Stimulated activated CD4-positive, alpha-beta T cell treated with anti-CD3 and anti-CD28 coated beads, Interleukin-1b, Interleukin-23, amount 100 ng/mL, for 1 hour (primary cell): ENCODE measurements around the gene SNORC.

Experiments
- DNase-seq, 2 donors: peaks; one replicate each; pipeline ENCODE4 v3.0.0-alpha.2; 2020; ENCODE audit warnings: low read depth in 2 of 2

SNORC gene

DNA sequence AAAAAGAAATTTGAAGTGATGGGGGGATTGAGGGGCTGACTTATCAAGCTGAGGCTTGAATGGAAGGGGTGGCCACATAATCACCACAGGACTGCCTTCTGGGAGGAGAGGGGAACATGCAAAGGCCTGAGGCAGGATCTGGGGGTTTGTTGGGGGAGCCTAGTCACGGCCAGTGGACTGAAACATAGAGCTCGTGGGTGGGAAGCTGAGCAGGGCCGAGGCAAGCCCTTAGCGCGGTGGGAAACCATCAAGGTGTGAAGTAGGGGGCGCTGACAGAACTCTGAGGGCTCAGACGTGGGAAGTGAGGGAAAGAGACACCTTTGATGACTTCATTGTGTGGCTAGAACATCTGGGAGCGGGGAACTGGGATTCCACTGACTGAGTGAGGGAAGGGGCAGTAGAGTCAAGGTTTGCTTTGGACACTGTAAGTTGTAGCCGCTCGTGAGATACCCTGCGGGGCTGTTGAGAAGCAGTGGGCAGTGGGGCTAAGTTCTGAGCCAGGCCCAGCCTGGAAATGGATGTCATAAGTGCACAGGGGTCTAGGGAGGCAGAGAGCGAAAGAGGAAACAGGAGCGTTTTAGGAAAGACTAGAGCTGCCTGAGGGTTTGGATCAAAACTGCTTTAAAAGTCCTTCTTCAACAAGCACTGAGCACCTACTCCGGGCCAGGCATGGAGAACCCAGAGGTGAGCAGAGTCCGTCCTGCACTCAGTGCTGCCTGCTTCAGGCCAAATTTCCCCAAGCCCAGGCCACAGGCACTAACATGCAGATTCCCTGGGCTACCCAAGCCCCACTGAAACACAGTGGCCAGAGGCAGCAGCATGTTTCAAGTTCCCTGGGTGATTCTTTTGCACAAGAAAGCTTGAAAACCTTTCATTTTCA is 686 bp upstream of the SNORC start:
- DNase-seq: no peak

DNA sequence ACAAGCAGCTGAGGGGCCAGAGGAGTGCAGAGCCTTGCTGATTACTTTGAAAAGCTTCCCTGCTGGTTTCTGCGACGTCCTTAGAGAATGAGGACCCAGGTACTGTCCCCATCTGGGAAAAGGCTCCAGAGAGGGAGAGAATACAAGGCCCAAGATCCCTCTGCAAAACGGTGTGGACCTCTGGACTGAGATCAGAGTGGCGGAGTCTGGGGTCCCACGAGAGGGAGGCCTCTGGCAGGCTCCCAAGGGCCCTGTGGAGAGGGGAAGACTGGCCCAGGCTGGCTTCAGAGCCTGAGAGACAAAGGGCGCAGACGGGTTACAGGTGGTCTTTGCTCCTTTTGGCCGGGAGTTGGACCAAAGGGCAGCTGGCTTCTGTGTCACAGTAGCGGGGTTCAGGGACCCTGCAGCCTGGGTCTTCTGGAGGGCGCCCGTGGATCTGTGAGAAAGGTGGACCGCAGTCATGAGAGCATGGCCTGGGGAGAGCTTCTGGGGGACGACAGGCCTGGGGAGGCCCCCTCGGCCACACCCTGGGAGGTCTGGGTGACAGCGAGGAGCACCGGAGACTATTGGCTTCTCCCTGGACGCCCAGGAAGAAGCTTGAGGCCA is 805 bp downstream of the SNORC start:
- DNase-seq: no peak

DNA sequence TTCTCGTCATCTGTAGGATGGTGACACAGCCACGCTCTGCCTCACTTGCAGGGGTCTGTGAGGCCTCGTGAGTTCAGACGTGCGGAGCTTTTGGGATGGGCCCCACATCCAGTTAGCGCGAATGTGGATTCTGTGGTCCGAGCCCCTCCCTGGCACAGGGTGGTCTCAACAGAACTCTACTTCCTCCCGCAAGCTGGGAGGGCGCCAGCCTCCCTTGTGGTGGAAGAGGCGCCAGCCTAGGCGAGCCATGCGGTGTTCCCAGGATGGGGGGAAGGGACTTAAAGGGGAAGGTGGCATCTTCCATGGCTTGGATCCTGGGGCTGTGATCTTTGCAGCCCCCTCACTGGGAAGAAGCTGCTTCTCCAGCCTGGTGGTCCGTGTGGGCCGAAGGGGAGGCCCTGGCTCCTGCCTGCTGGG is 1.4 kb downstream of the SNORC start:
- DNase-seq: no peak

DNA sequence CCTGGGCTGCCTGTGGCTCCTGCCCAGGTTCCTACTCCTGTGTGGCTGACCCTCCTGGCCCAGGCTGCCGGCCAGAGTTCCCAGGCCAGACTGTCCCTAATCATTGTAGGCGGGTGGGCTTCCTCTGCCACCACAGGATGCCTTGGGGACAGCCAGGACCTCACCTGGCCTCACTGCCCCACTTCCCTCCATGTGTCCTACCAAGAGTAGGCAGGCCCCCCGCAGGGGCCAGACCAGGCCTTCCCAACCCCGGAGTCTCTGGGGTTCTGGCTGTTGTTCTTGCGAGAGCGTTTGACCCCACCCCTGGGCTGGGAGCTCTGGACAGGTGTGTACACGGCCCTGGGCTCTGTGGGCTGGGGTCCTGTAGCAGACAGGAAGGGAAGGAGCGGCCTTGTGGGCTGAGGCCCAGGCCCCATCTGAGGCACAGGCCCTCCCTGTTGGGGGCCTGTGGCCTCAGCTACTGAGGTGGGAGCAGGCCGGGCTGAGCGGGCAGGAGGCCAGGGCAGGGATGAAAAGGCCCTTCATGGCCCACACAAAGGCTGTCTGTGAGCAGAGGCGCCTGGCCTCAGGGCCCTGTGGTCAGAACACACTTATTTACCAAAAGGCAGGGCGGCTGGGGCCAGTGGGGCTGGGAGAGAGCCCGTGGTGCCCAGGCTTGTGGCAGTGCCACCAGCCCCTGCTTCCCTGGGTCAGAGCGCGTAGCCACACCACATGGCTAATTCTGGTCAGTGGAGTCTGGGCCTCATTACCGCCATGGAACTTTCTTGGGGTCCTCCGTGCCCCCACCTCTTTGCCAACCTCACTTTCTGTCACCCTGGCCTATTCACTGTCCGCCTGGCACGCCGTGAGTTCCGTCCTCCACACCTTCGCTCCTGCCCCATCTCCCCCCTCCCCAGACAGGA is 2.0 kb downstream of the SNORC start:
- no peak for DNase-seq

DNA sequence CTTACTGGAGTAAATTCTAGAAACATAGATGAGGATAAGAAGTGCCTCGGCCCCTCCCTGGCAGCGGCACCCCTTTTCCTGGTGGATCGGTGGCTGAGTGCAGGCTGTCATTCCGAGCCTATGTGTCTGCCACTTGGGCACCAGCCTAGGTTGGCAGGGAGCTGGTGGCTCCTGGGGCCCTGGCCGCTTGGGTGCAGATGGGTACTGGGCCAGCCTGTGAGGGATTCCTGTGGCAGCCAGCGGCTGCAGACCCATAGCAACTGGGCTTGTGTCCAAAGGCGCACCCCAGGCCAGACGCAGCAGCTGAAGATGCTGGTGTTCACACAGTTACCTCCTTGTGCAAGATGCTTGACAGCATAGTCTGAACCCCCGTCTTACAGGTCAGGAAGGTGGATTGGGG is 2.8 kb downstream of the SNORC start:
- no peak for DNase-seq

DNA sequence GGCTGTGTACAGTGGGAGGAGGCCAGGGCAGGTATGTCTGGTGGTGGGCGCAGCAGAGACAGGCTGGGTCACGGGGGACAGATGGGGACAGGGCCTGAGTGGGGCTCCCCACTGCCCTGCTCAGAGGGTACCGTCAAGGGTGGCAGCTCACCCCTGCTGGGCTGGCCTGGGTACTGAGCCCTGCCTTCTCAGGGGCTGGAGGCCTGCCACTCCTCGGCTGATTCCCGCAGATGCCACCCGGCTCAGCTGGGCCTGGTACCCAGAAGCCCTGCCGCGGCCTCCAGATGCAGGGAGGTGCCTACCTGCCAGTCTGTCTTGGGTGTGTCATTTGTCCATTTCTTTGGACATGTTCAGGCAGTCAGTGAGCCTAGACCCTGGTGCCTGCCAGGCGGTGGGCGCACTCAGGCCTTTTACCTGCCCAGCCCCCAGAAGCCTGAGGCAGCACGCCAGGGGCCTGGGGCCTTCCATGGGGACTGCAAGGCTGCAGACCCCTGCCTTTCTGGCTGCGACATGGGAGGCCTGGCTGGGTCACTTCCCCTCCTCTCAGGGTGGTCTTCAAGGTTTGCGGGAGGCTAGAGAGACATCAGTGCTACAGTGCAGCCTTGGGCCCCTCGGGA is 3.3 kb downstream of the SNORC start:
- no peak for DNase-seq

DNA sequence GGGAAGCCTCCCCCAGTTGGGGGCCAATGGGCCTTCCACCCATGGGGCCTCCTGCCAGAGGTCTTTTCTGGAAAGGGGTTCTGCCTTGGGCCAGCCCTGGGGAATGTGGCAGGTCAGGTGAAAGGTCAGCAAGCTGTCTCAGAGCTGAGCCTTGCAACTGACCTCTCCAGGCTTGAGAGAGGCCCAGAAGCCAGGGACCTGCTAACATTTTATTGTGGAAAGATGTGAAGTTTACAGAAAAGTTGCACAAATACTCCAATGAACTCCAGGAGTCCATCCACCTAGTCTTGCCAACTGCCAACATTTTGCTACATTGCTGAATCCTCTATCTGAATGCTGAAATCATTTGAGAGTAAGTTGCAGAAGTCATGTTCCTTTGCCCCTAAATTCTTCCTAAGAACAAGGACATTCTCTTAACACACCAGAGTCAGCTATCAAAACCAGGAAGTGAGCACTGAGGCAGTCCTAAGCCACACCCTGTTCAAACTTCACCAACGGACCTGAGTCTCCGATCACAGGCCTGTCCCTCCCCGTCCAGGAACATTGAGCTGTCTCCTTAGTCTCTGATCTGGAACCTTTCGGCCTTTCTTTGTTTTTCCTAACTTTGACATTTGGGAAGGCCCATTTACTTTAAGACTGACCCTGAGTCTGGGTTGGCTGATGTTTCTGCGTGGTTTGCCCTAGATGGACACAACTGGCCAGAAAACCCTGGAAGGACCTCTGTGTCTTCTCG is 4.0 kb downstream of the SNORC start:
- DNase-seq: no peak

DNA sequence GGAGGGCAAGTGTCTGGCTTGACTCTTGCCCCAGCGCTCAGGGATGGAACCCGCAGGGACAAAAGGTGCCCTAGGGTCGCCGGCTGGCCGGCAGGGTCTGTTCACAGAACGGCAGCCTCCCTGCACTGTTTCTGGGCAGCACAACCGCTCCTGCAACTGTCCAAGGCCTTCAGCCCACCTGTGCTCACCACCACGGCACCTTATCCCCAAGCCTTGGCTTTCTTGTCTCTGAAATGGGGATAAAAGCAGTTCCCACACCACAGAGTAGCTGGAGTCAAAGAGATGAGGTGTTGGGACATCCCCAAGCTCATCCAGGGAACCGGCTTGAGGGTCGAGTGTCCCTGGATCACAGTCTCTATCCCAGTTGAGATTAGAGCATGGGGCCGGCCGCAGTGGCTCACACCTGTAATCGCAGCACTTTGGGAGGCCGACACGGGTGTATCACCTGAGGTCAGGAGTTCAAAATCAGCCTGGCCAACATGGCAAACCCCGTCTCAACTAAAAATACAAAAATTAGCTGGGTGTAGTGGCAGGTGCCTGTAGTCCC is 4.7 kb downstream of the SNORC start:
- DNase-seq: no peak

DNA sequence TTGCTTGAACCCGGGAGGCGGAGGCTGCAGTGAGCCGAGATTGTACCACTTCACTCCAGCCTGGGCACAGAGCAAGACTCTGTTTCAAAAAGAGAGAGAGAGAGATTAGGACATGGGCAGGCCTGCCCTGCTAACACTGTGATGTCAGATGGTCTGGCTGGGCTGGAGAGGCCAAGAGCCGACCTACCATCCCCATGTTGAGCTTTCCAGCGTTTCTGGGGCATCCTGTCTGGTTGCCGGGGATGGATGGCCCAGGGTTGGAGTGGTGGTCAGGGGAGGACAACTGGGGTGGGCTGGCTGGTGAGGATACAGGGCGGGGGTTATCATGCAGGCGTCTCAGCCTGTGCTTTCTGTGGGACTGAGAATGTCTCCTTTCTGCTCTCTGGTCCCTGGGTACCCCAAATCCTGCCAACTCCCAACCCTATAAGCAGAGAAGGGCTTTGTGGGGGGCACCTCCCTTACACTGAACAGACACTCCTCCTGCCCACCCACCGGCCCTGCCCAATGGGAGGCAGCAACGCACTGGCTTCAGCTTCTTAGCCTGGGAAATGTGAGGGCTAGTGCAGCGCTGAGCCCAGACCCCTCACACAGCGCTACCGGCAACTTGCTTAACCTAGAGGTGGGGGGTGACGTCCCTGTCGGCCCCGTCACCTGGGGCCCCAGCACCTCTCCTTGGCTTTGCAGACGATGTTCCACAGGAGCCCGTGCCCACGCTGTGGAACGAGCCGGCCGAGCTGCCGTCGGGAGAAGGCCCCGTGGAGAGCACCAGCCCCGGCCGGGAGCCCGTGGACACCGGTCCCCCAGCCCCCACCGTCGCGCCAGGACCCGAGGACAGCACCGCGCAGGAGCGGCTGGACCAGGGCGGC is 5.4 kb downstream of the SNORC start:
- DNase-seq: no peak

DNA sequence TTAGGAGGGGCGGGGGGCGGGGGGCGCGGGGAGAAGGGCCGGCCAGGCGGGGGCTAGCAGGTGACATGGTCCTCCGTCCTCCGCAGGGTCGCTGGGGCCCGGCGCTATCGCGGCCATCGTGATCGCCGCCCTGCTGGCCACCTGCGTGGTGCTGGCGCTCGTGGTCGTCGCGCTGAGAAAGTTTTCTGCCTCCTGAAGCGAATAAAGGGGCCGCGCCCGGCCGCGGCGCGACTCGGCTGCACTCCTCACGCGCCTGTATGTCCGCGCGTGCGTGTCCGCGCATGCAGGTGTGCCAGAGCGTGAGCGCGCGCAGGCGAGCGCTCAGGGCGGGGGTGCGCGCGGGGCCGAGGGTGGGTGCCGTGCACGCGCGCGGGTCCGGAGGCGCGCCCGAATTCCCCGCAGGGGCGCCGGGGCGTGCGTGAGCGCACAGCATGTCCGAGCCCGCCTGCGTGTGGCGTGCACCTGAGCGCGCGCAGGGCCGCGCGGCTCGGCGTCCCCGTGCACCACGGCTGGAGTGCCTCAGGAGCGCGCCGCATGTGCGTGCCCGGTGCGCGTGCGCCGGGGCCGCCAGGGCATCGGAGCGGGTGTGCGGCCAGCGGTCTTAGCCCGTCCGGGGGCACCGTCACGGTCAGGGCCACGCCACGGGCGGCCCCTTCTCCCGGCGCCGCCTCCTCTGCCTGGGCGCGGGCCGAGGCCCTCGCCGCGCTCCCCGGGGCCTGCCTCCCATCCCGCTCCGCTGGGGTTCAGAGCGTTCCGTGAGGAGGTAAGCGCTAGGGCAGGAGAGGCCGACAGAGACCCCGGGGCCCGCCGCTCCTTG is 6.3 kb downstream of the SNORC start:
- no peak for DNase-seq

DNA sequence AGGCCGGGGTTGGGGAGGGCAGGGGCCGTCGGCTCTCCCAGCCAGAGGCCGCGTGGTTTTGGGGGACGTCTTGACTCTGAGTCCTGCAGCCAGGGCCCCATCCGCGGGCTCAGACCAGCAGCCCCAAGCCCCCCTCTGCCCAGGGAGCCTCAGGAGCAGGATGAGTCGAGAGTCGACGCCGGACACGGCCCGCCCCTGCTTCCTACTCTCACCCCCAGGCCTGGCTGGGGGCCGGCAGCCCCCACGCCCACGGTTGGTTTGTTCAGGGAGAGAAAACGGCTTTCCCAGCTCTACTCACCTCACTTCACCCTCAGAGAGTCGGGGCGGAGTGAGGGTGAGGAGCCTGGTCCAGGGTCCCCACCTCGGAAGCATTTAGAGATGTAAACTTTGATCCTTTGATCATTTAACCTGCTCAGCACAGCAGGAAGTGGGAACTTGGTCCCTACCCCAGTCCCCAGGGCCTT is 6.9 kb downstream of the SNORC start:
- DNase-seq: no peak

DNA sequence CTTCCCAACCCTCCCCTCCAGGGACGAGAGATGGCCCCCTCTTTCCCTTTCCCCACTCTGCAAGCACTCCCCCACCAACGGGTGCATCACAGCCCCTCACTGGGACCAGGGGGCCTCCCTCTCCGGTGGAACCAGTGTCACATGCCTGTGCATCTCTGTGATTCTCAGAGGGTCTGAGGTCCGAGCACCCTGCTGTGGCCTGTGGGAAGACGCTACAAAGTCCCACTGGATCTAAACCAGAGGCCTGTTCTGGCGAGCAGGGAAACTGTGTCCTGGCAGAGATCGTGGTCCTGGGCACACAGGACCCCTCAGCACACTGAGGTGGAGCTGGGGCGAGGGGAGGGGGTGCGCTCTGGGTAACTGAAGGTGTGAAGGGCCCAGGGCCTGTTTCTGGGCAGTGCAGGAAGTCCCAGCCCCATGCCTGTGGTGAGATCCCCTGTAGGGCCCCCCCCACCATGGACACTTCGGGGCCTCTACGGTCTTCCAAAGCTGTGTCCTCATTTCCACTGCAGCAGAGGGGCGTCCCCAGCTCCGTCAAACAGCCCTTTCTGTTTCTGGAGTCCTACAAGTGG is 8.0 kb downstream of the SNORC start:
- DNase-seq: no peak

DNA sequence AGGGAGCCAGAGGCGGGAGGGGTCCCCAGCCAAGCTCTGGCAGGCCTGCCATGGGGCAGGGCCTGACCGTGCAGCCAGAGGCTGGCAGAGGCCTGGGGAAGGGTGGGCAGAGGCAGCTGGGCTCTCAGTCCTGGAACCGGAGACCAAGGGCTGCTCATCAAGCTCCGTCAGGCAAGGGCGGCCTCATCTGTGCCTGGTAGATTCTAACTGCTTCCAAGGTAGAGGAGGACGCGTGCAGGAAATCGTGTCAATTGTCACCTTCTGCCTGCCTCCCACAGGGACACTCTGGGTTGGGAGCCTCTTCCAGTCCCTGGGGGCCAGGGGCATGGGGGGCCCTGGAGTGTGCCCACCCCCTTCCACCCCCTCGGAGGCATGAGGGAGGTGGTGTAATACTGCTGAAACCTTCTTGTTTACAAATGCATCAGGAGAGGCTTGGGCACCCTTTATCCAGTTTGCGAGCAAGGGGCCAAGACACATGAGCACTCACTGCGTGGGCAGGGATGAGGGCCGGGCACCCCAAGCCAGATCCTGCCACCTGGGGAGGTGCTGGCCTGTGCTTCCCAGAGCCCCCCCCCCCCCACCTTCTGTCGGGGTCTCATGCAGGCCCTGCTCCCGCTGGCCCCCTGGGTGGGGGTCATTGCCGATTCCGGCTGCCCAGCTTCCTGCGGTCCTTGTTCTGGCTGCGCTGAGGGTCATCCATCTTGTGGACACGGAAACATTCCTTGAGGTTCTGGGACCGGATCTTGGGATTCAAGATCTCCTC is 9.0 kb downstream of the SNORC start:
- no peak for DNase-seq

DNA sequence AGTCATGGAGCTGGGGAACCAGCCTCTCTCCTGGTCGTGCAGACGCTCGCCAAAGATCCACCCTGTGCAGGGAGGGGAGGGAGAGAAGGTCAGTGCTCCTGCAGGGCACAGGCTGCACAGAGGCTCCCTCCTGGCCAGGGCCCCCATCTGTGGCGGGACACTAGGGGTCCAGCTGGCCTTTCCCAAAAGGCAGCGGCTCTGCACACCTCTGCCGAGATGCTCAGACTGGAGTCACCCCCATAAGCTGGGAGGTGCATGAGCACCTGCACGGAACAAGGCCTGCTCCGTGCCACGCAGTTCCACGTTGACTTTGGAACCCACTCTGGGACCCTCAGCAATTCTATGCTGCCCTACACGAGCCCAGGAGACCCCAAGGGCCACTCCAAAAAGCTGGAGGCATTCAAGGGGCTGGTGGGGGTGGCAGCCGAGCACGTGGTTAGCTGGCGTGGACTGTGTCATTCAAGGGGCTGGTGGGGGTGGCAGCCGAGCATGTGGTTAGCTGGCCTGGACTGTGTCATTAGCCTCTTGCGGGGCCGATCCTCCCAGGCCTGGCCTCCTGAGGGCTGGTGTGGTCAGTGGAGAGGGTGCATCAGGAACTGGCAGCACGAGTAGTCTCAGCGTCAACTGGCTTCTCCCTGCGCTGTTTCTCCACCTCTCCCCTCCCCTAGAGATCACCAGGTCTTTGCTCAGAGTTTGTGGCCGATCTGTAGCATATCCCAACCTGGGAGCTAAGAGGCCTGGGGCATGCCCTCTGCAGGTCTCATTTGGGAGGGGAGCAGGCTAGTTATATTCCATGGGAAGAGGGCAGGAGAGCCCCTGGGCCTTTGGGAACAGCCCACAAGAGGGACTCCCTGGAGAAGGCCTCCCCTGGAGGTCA is 9.8 kb downstream of the SNORC start:
- no peak for DNase-seq

DNA sequence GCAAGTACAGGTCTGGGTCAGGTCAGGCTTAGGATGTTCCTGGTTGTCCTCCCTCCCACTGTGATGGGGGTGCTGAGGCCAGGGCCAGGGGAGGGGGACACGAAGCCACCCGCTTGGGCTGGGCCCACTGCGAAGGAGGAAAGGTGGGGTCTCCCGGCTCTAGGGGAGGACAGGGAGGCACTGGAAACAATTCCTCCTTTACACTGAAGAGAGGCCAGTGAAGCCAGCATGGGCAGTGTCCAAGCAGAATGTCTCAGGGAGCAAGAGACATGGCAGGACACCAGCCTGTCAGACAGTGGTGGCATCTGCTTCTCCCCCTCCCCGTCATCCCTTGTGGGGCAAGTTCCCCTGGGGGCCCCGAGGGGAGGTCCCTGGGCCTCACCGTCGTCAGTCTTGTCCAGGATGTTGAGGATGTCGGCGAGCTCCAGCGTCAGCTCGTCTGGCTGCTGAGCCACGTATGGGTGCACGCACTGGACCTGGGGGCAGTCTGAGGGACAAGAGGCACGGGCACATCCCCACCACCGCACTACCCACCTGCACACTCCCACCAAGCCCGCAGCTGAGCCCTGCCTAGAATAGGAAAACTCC is 10.8 kb downstream of the SNORC start:
- no peak for DNase-seq

DNA sequence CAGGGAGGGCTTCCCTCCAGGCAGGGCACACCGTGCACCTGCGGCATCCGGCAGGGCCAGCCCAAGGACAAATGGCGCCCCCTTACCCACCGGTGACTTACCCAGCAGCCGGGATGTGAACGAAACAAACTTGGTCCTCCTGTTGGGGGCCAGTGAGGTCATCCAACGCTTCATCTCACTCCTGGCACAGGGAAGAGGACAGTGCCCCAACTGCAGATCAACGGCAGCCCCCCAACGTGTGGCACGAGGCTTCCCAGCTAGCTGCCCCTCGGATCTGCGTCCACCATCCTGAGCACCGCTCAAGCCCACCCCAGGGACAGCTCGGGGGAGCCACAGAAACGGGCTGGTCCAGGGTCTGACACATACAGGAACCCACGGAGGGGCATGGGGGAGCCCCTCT is 12.0 kb downstream of the SNORC start:
- no peak for DNase-seq
